ENCODE data around the gene LGR6.

LGR6 gene

DNA sequence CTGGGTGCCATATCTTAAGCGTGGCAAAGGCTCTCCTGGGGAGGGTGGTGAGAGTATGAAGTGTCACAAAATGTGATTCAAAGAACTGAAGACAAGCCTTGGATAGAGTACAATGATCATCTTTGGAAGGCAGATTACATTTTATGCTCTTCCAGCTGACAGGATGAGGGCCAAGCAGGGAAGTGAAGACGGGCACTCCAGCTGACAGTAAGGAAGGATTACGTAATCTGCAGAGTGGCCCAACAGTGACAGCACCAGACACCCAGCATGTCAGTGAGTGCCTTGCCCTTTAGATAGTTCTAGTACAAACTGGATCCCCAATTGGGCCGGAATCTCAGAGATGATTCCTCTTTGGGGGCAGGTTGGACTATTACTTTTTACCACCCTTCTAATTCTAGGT, 95.4 kb downstream of the LGR6 start:
- H3K4me3 ChIP-seq (ENCODE audit: low read length), result no peak overlapping the region
- H3K36me3 ChIP-seq (ENCODE audit: control insufficient read depth, insufficient read depth, low read length), result no peaks in the 10 kb centered on the region
- no peaks in the 10 kb centered on the region for H3K27me3 ChIP-seq (ENCODE audit: control insufficient read depth, insufficient read depth, low read length)
- no peaks in the 10 kb centered on the region for H3K9me3 ChIP-seq (ENCODE audit: control insufficient read depth, insufficient read depth, low read length)
- WGBS (ENCODE audit: insufficient coverage, insufficient read length), result no CpG with 5 or more reads among the region's 4 CpGs
- H3K4me1 ChIP-seq (ENCODE audit: control insufficient read depth, insufficient read depth, low read length), result no peaks in the 10 kb centered on the region
- no peak for DNase-seq (ENCODE audit: low read depth, low spot score)
- H3K27ac ChIP-seq (ENCODE audit: low read length), result no peak overlapping the region

DNA sequence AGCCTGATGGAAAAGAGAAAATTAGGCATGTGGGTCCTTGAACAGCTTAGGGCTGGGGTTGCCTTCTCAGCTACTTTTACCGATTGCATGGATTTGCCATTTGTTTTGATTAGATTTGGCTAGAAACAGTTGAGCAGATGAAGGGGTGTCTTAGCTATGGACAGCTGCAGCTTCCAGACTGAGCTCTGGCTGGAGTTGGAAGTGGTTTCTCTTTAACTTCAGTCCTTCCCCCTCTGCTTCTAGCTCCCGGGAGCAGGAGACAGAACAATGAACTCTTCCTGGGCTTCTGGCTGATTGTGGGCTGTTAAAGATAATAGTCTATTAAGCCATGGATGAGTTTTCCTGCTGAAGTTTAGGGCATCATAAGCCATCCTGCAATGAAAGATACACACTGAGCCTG, 97.4 kb downstream of the LGR6 start:
- no CpG with 5 or more reads among the region's 2 CpGs for WGBS (ENCODE audit: insufficient coverage, insufficient read length)
- Histone ChIP-seq H3K27ac (ENCODE audit: low read length) (no peak overlapping the region), H3K4me1 (ENCODE audit: control insufficient read depth, insufficient read depth, low read length) (no peaks in the 10 kb centered on the region), H3K4me3 (ENCODE audit: low read length) (no peak overlapping the region), H3K27me3 (ENCODE audit: control insufficient read depth, insufficient read depth, low read length) (no peaks in the 10 kb centered on the region), H3K9me3 (ENCODE audit: control insufficient read depth, insufficient read depth, low read length) (no peaks in the 10 kb centered on the region), H3K36me3 (ENCODE audit: control insufficient read depth, insufficient read depth, low read length) (no peaks in the 10 kb centered on the region)
- no peak for DNase-seq (ENCODE audit: low read depth, low spot score)

DNA sequence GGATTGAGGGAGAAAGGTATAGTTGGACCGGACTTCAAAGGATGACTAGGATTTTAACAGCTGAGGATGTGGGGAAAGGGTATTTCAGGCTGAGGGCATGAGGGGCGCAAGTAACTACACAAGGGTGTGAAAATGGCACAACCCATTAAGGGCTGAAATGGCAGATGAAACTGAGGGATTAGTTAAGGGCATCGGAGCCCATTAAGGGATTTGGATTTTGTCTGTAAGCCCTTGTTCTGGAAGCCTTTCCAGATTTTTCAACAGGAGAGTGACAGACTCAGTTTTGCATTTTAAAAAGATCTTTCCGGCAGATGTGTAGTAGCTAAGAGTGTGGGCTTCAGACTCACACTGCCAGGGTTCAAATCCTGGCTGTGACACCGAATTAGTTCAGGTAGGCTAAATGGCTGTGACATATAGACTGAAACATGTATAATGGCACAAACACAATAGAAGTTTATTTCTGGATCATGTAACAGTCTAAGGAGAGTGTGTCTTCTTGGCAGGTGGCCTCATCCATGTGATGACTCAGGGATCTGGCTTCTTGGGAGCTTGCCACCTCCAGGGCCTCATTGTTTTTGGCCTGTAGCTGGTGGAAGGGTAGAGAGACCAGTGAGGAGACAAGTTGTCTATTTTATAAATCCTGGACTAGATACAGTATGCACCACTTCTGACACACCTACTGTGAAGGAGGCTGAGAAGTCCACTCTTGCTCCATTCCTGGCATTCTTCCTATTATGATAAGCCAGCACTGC, 98.5 kb downstream of the LGR6 start:
- no peaks in the 10 kb centered on the region for H3K27me3 ChIP-seq (ENCODE audit: control insufficient read depth, insufficient read depth, low read length)
- no peak overlapping the region for H3K27ac ChIP-seq (ENCODE audit: low read length)
- H3K9me3 ChIP-seq (ENCODE audit: control insufficient read depth, insufficient read depth, low read length), result no peaks in the 10 kb centered on the region
- no peak for DNase-seq (ENCODE audit: low read depth, low spot score)
- H3K4me1 ChIP-seq (ENCODE audit: control insufficient read depth, insufficient read depth, low read length), result no peaks in the 10 kb centered on the region
- no peaks in the 10 kb centered on the region for H3K36me3 ChIP-seq (ENCODE audit: control insufficient read depth, insufficient read depth, low read length)
- WGBS (ENCODE audit: insufficient coverage, insufficient read length), result no CpG with 5 or more reads among the region's 5 CpGs
- H3K4me3 ChIP-seq (ENCODE audit: low read length), result no peak overlapping the region

DNA sequence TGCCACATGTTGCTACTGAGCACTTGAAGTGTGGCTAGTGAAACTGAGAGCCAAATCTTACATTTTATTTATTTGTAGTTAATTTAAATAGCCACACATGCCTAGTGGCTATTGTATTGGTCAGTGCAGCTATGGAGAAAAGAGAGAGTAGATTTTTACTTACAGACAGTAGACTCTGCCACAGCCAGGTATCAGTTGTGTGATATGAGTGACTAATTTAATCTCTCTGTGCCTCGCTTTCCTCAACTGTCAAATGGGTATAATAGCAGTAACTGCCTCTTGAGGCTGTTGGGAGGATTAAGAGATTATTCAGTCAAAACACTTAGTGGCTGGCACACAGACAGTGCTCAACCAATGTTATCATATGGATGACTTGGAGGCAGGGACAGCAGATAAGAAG, 99.2 kb downstream of the LGR6 start:
- H3K27ac ChIP-seq (ENCODE audit: low read length), result no peak overlapping the region
- no peak overlapping the region for H3K4me3 ChIP-seq (ENCODE audit: low read length)
- no peaks in the 10 kb centered on the region for H3K9me3 ChIP-seq (ENCODE audit: control insufficient read depth, insufficient read depth, low read length)
- no peaks in the 10 kb centered on the region for H3K4me1 ChIP-seq (ENCODE audit: control insufficient read depth, insufficient read depth, low read length)
- H3K36me3 ChIP-seq (ENCODE audit: control insufficient read depth, insufficient read depth, low read length), result no peaks in the 10 kb centered on the region
- DNase-seq (ENCODE audit: low read depth, low spot score), result no peak
- H3K27me3 ChIP-seq (ENCODE audit: control insufficient read depth, insufficient read depth, low read length), result no peaks in the 10 kb centered on the region
- no CpG with 5 or more reads among the region's 1 CpG for WGBS (ENCODE audit: insufficient coverage, insufficient read length)

DNA sequence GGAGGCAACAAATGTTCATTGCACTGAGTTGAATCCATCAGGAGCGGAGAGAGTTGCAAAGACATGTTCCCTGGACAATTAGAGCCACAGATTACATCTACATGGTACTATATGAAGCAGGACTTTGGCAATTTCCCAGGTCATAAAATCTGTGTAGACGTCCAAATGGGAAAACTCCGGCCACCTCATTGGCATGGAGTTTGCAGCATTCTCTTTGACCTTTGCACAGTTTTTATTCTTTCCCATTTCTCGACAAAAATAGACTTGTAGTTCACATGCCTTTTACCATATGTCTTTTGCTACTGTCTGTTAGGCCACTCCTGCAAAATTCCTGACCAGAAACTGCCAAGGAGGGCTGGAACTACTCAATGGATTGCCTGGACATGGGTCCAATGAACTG, 100.0 kb downstream of the LGR6 start:
- Histone ChIP-seq H3K4me3 (ENCODE audit: low read length) (no peak overlapping the region), H3K27ac (ENCODE audit: low read length) (no peak overlapping the region), H3K27me3 (ENCODE audit: control insufficient read depth, insufficient read depth, low read length) (no peaks in the 10 kb centered on the region), H3K9me3 (ENCODE audit: control insufficient read depth, insufficient read depth, low read length) (no peaks in the 10 kb centered on the region), H3K36me3 (ENCODE audit: control insufficient read depth, insufficient read depth, low read length) (no peaks in the 10 kb centered on the region), H3K4me1 (ENCODE audit: control insufficient read depth, insufficient read depth, low read length) (no peaks in the 10 kb centered on the region)
- DNase-seq (ENCODE audit: low read depth, low spot score), result no peak
- no CpG with 5 or more reads among the region's 4 CpGs for WGBS (ENCODE audit: insufficient coverage, insufficient read length)

DNA sequence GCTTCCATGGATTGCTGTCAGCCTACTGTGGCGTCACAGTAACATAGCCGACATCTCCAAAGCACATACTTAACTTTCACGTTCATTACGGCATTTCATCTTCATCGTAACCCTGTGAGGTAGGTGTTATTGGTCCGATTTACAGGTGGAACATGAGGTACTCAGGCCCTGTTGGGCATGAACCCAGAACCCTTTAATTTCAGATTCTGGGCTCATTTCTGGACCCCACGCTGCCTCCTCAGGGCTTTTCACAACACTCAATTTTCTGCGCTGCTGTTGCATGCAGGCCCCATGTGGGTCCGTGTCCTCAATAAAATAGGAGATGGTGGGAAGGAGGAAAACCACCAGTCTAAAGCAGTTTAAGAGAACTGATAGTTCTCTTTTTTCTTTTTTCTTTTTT, 108.6 kb downstream of the LGR6 start:
- Histone ChIP-seq H3K27me3 (ENCODE audit: control insufficient read depth, insufficient read depth, low read length) (no peaks in the 10 kb centered on the region), H3K9me3 (ENCODE audit: control insufficient read depth, insufficient read depth, low read length) (no peaks in the 10 kb centered on the region), H3K36me3 (ENCODE audit: control insufficient read depth, insufficient read depth, low read length) (no peaks in the 10 kb centered on the region), H3K4me1 (ENCODE audit: control insufficient read depth, insufficient read depth, low read length) (no peaks in the 10 kb centered on the region), H3K4me3 (ENCODE audit: low read length) (no peak overlapping the region), H3K27ac (ENCODE audit: low read length) (no peak overlapping the region)
- no peak for DNase-seq (ENCODE audit: low read depth, low spot score)
- WGBS (ENCODE audit: insufficient coverage, insufficient read length), result no CpG with 5 or more reads among the region's 9 CpGs

DNA sequence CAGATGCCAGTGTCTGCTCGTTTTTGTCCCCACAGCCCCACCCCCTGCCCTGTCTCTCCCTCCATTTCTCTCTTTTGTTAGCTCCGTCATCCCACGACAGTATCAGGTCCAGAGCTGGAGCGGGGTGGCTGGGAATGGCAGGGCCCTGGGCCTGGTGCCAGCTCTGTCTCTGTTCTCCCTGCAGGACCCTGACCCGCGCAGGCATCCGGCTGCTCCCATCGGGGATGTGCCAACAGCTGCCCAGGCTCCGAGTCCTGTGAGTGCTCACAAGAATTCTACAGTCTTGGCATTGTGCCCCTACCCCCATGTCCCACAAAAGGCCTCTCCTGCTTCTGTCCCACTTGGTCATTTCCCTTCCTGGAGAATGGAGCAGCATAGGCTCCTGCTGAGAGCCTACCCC, 110.8 kb downstream of the LGR6 start:
- Histone ChIP-seq H3K36me3 (ENCODE audit: control insufficient read depth, insufficient read depth, low read length) (no peaks in the 10 kb centered on the region), H3K27me3 (ENCODE audit: control insufficient read depth, insufficient read depth, low read length) (no peaks in the 10 kb centered on the region), H3K4me3 (ENCODE audit: low read length) (no peak overlapping the region), H3K4me1 (ENCODE audit: control insufficient read depth, insufficient read depth, low read length) (no peaks in the 10 kb centered on the region), H3K9me3 (ENCODE audit: control insufficient read depth, insufficient read depth, low read length) (no peaks in the 10 kb centered on the region), H3K27ac (ENCODE audit: low read length) (no peak overlapping the region)
- no CpG with 5 or more reads among the region's 9 CpGs for WGBS (ENCODE audit: insufficient coverage, insufficient read length)
- DNase-seq (ENCODE audit: low read depth, low spot score), result no peak

DNA sequence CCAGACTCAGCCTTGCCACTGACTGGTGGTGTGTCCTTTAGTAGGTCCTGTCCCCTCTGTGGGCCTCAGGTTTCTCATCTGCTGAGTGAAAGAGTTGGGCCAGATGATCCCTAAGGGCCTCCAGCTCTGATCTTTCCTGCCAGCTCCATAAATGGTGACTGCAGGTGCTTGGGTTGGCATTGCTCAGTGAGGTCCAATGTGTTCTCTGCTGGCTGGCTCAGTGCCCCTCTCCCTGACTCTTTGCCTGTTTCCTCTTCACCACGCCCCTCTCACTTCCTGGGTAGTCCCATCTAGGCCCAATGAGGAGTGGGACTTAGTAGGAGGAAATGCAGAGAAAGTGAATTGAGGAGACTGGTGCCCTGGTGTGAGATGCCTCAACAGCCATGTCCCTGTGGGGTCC, 111.6 kb downstream of the LGR6 start:
- no peaks in the 10 kb centered on the region for H3K36me3 ChIP-seq (ENCODE audit: control insufficient read depth, insufficient read depth, low read length)
- no peaks in the 10 kb centered on the region for H3K9me3 ChIP-seq (ENCODE audit: control insufficient read depth, insufficient read depth, low read length)
- no peak for DNase-seq (ENCODE audit: low read depth, low spot score)
- H3K27me3 ChIP-seq (ENCODE audit: control insufficient read depth, insufficient read depth, low read length), result no peaks in the 10 kb centered on the region
- H3K4me3 ChIP-seq (ENCODE audit: low read length), result no peak overlapping the region
- H3K27ac ChIP-seq (ENCODE audit: low read length), result no peak overlapping the region
- no peaks in the 10 kb centered on the region for H3K4me1 ChIP-seq (ENCODE audit: control insufficient read depth, insufficient read depth, low read length)
- no CpG with 5 or more reads among the region's 1 CpG for WGBS (ENCODE audit: insufficient coverage, insufficient read length)

DNA sequence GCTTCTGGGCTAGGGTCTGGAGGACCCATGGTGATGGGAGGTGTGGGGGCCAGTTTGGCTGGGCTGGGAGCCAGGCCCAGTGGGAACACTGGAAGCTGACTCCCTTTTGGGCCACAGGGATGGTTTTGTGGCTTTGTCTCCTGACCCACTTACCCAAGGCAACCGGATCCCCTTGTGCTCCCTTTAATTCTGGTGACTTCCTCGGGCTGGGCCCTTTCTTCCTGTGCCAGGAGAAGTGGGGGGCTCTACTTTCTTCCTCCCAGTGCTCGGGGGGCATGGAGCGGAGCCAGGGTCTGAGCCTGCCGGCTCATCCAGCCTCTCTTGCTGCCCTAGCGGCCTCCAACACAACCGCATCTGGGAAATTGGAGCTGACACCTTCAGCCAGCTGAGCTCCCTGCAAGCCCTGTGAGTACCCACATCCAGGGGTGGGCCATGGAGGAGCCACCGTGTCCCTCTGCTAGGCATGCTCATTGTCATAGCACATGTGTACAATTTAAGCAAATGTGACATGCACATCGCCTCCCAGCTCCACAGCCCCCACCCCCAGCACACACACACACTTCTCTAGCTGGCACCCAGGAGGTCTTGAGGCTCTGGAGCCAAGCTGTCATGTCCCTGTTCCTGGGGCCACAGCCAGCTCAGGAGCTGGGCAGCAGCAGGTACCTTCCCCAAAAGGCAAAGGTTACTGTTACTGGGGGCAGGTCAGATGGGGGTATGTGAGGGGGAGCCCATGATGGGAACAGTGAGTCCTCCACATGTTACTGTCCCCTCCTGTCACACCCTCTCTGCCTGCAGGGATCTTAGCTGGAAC, 113.1 kb downstream of the LGR6 start:
- Histone ChIP-seq H3K27me3 (ENCODE audit: control insufficient read depth, insufficient read depth, low read length) (no peaks in the 10 kb centered on the region), H3K4me1 (ENCODE audit: control insufficient read depth, insufficient read depth, low read length) (no peaks in the 10 kb centered on the region), H3K4me3 (ENCODE audit: low read length) (no peak overlapping the region), H3K27ac (ENCODE audit: low read length) (no peak overlapping the region), H3K36me3 (ENCODE audit: control insufficient read depth, insufficient read depth, low read length) (no peaks in the 10 kb centered on the region), H3K9me3 (ENCODE audit: control insufficient read depth, insufficient read depth, low read length) (no peaks in the 10 kb centered on the region)
- WGBS (ENCODE audit: insufficient coverage, insufficient read length), result no CpG with 5 or more reads among the region's 9 CpGs
- DNase-seq (ENCODE audit: low read depth, low spot score), result no peak

DNA sequence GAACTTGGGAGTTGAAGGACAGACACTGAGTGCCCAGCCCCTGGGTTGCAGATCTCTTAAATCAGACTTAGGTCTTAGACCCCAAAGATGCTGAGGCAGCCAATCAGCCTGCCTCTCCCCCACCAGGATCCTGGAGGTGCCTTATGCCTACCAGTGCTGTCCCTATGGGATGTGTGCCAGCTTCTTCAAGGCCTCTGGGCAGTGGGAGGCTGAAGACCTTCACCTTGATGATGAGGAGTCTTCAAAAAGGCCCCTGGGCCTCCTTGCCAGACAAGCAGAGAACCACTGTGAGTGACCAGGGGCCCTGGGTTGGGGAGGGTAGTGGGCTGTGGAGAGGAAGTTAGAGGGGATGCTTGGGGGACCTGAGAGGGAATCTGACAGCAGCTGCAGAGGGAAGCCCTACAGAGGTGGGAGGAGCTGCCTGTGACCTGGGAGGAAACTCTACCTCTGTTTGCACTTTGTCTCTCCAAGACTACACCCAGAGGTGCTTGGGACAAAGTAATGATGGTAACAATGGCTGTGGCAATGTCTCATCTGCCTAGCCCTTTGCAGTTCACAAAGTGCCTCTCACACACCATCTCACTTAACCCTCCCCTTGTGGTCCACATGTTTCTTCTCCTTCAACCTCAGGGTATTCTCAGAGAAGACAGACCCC, 116.6 kb downstream of the LGR6 start:
- Histone ChIP-seq H3K4me1 (ENCODE audit: control insufficient read depth, insufficient read depth, low read length) (no peaks in the 10 kb centered on the region), H3K9me3 (ENCODE audit: control insufficient read depth, insufficient read depth, low read length) (no peaks in the 10 kb centered on the region), H3K4me3 (ENCODE audit: low read length) (no peak overlapping the region), H3K27ac (ENCODE audit: low read length) (no peak overlapping the region), H3K36me3 (ENCODE audit: control insufficient read depth, insufficient read depth, low read length) (no peaks in the 10 kb centered on the region), H3K27me3 (ENCODE audit: control insufficient read depth, insufficient read depth, low read length) (no peaks in the 10 kb centered on the region)
- no peak for DNase-seq (ENCODE audit: low read depth, low spot score)

All from iPS DF 6.9 (cell line).